OCI-LY7 (cell line): ENCODE measurements around the gene TRPM3. TPM values are rescaled to one million over a fixed set of nuclear protein-coding genes. Genes with fewer than 3 reads are reported as not detected.

Source experiments
- BruUV-seq: library from RNA; stranded (reverse); fragments of 400-500 nt; replicated peaks from 2 replicates; lab custom pipeline; 2021; lab: Mats Ljungman, UMichigan
- CTCF ChIA-PET: fragments of 300-600 bp; sonication (Branson Sonifier 250); formaldehyde crosslinking; loops from one replicate; lab custom pipeline; 2022; ENCODE audit warnings: antibody characterized with exemption; ENCODE audit not compliant: unreplicated experiment; lab: Charles Lee
- POLR2A ChIA-PET: fragments of 300-600 bp; sonication (Branson Sonifier 250); formaldehyde crosslinking; loops from one replicate; lab custom pipeline; 2022; ENCODE audit warnings: antibody characterized with exemption; lab: Charles Lee
- DNase-seq: peaks from one replicate; pipeline ENCODE4 v3.0.0-alpha.2; 2015; ENCODE audit warnings: low spot score
- H2AFZ ChIP-seq: fragments of 200-600 bp; sonication (generic), shearing (Covaris generic); 2 replicates; pipeline ENCODE4 v1.6.1; 2014; ENCODE audit warnings: mild to moderate bottlenecking, antibody characterized with exemption, low read length, moderate library complexity
- H3K27ac ChIP-seq: fragments of 200-600 bp; sonication (generic); 2 replicates; pipeline ENCODE4 v1.5.1; 2014; ENCODE audit warnings: mixed run types, low read depth, mild to moderate bottlenecking, moderate library complexity, low read length, inconsistent platforms; ENCODE audit not compliant: poor library complexity, severe bottlenecking
- H3K36me3 ChIP-seq: fragments of 200-600 bp; sonication (generic); 2 replicates; pipeline ENCODE4 v1.6.1; 2014; ENCODE audit warnings: mild to moderate bottlenecking, antibody characterized with exemption, low read length, moderate library complexity, mixed read lengths; ENCODE audit not compliant: insufficient read depth
- H3K4me1 ChIP-seq: fragments of 200-600 bp; sonication (generic); 2 replicates; pipeline ENCODE4 v1.5.1; 2014; ENCODE audit warnings: mild to moderate bottlenecking, low read length; ENCODE audit not compliant: insufficient read depth, poor library complexity, severe bottlenecking
- H3K4me2 ChIP-seq: fragments of 200-600 bp; sonication (generic); 2 replicates; pipeline ENCODE4 v1.6.1; 2014; ENCODE audit warnings: mild to moderate bottlenecking, low read length
- H3K4me3 ChIP-seq: fragments of 200-600 bp; sonication (generic); 2 replicates; pipeline ENCODE4 v1.5.1; 2014; ENCODE audit warnings: mild to moderate bottlenecking, low read depth, low read length; ENCODE audit not compliant: poor library complexity, severe bottlenecking
- H3K79me2 ChIP-seq: fragments of 200-600 bp; sonication (generic); 2 replicates; pipeline ENCODE4 v1.6.1; 2016; ENCODE audit warnings: low read depth, mild to moderate bottlenecking, low read length, moderate library complexity, mixed read lengths; ENCODE audit not compliant: insufficient read depth
- H3K9me2 ChIP-seq: fragments of 200-600 bp; sonication (generic); 2 replicates; pipeline ENCODE4 v1.6.1; 2016; ENCODE audit warnings: mild to moderate bottlenecking, low read length, mixed read lengths; ENCODE audit not compliant: insufficient read depth
- H3K9me3 ChIP-seq: fragments of 200-600 bp; sonication (generic); 2 replicates; pipeline ENCODE4 v1.6.1; 2014; ENCODE audit warnings: mild to moderate bottlenecking, mixed run types, low read length, mixed read lengths
- H4K20me1 ChIP-seq: fragments of 200-600 bp; sonication (generic); 2 replicates; pipeline ENCODE4 v1.6.1; 2014; ENCODE audit warnings: mild to moderate bottlenecking, antibody characterized with exemption, low read length, moderate library complexity, mixed read lengths; ENCODE audit not compliant: insufficient read depth
- CTCF ChIP-seq: fragments of 200-600 bp; sonication (generic); conservative IDR thresholded peaks from 2 replicates; pipeline ENCODE4 v1.5.1; 2014; ENCODE audit warnings: mild to moderate bottlenecking, antibody characterized with exemption, low read length, moderate library complexity, mixed read lengths
- EZH2phosphoT487 ChIP-seq: fragments of 200-600 bp; sonication (generic); IDR thresholded peaks from 2 replicates; pipeline ENCODE4 v1.6.1; 2018; ENCODE audit warnings: low read depth, borderline replicate concordance, mild to moderate bottlenecking, mixed run types, antibody characterized with exemption, low read length, moderate library complexity, mixed read lengths
- intact Hi-C: fragments of 100-400 bp; cut with micrococcal nuclease; formaldehyde crosslinking; loops from one replicate; pipeline ENCODE4 v1.10.0; 2022; ENCODE audit not compliant: unreplicated experiment
- total RNA-seq, 2 experiments: library from RNA; depleted of rRNA in 1 of 2; stranded (reverse); fragments of >200 nt in 1 of 2; shearing (Covaris generic) in 1 of 2; gene quantifications; 2 replicates each; pipeline ENCODE4 v1.2.3, GENCODE V29; 2014 to 2022

Gene TRPM3
- total RNA-seq, 2 experiments from 2014 or later = not detected

- DNase-seq = no peak
- no peaks in the 10 kb centered on the region for H3K79me2 ChIP-seq
- no TSS peak for BruUV-seq
- no peak for TF ChIP-seq CTCF
- TF ChIP-seq EZH2phosphoT487 = no peak
- intact Hi-C loops = no loop called here
- CTCF ChIA-PET = no interaction called here
- H3K4me3 ChIP-seq = no peak overlapping the region
- H3K4me1 ChIP-seq = no peaks in the 10 kb centered on the region
- H3K9me3 ChIP-seq = no peaks in the 10 kb centered on the region
- no peak overlapping the region for H3K4me2 ChIP-seq
- H3K27ac ChIP-seq = no peak overlapping the region
- no peaks in the 10 kb centered on the region for H3K36me3 ChIP-seq
- no peaks in the 10 kb centered on the region for H4K20me1 ChIP-seq
- no peak overlapping the region for H2AFZ ChIP-seq
- H3K9me2 ChIP-seq = no peaks in the 10 kb centered on the region
- POLR2A ChIA-PET = no interaction called here
These were observed 420.3 kb downstream of the TRPM3 start for GRCh38 chr9:70701163-70701562.

GRCh38 chr9:70696694-70697335 lies 424.6 kb downstream of the TRPM3 start:
- no peak overlapping the region for H3K27ac ChIP-seq
- H3K36me3 ChIP-seq = no peaks in the 10 kb centered on the region
- no peak overlapping the region for H3K4me2 ChIP-seq
- no peak overlapping the region for H3K4me3 ChIP-seq
- POLR2A ChIA-PET = no interaction called here
- no peaks in the 10 kb centered on the region for H3K9me3 ChIP-seq
- no peaks in the 10 kb centered on the region for H3K9me2 ChIP-seq
- DNase-seq = no peak
- no peaks in the 10 kb centered on the region for H3K4me1 ChIP-seq
- no TSS peak for BruUV-seq
- no peaks in the 10 kb centered on the region for H3K79me2 ChIP-seq
- no peak overlapping the region for H2AFZ ChIP-seq
- intact Hi-C loops = no loop called here
- no peaks in the 10 kb centered on the region for H4K20me1 ChIP-seq
- TF ChIP-seq EZH2phosphoT487 (no peak), CTCF (no peak)
- CTCF ChIA-PET = no interaction called here

GRCh38 chr9:70694758-70695157 lies 426.7 kb downstream of the TRPM3 start:
- no peaks in the 10 kb centered on the region for H3K9me2 ChIP-seq
- CTCF ChIA-PET = no interaction called here
- H3K9me3 ChIP-seq = no peaks in the 10 kb centered on the region
- H3K4me3 ChIP-seq = no peak overlapping the region
- no peaks in the 10 kb centered on the region for H4K20me1 ChIP-seq
- no peak overlapping the region for H3K4me2 ChIP-seq
- no peaks in the 10 kb centered on the region for H3K36me3 ChIP-seq
- POLR2A ChIA-PET = no interaction called here
- no peaks in the 10 kb centered on the region for H3K4me1 ChIP-seq
- no peak for DNase-seq
- no peaks in the 10 kb centered on the region for H3K79me2 ChIP-seq
- intact Hi-C loops = no loop called here
- H2AFZ ChIP-seq = no peak overlapping the region
- BruUV-seq = no TSS peak
- TF ChIP-seq EZH2phosphoT487 = no peak
- TF ChIP-seq CTCF = no peak
- H3K27ac ChIP-seq = no peak overlapping the region
